HG03439 (cell line): ENCODE data around the gene SNX4.
"Not testable (repeated sequence)": the region's sequence is repeated elsewhere in the genome, so short reads cannot be mapped to it uniquely, and the experiment has no call there.

Experiments used
- ATAC-seq: cut with Tn5 transposase; IDR thresholded peaks from one replicate; pipeline ENCODE4 v1.9.1; 2021; ENCODE audit warnings: mild to moderate bottlenecking, moderate library complexity; ENCODE audit not compliant: unreplicated experiment

The SNX4 gene

DNA sequence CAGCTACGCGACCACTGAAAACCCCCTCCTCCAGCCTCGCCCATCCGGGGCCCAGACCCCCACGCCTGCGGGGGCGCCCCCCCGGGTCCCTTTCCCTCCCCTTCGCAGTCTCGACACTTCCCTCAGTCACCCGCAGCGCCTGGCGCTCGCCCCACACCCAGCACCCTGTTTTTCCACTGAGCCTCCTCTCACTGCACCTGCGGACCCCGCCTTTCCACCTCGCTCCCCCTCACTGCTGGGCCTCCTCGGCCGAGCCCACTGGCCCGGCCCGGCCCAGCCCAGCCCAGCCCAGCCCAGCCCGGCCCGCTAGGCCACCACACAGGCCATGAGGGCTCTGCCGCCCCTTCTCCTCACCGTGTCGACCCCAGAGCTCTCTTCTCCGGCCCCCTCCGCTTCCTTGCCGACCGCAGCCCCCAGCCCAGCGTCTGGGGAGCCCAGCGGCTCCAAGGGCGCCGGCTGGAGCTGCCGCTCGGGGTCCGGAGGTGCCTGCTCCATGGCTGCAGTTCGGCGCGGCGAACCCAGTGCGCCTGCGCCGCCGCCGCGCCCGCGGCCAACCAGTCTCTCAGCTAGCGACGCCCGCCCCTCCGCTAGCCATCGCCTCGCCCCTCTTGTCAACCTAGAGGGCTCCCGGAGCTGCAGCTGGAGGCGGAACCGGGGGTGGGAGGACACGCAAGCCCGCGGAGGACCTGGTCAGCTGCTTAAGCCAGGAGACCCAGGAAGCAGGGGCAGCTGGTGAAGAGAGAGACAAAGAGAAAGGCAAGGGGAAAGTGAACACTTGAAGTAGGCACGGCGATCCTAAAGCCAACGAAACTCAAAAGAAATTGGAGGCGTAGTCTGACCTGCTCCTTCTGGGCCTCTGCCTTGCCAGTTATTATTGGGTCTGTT is at the start of gene SNX4:
Gene SNX4, minus strand, starts transcription at position 525 of the 885 bp plus-strand sequence. Its CDS starts 30 bp downstream, at position 495.
- peak; percentile 76 for ATAC-seq

DNA sequence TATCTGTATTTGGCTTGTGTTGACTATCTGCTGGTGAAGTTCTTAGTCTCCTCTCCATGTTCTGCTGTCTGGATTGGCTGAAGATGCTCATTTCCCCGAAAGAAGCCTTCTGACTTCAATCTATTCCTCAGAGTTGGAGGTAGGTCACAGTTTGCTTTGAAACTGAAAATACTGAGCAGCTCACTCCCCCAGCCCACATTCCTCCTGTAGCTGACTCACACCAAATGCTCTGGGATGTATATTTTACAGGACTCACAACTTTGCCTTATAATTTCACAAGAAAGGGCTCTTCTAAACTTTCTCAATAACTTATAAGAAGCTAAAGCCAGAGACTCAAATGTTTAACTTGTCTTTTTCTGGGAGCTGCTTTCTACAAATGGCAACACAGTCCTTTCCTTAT is 36.3 kb upstream of the SNX4 start:
- ATAC-seq, result no peak

DNA sequence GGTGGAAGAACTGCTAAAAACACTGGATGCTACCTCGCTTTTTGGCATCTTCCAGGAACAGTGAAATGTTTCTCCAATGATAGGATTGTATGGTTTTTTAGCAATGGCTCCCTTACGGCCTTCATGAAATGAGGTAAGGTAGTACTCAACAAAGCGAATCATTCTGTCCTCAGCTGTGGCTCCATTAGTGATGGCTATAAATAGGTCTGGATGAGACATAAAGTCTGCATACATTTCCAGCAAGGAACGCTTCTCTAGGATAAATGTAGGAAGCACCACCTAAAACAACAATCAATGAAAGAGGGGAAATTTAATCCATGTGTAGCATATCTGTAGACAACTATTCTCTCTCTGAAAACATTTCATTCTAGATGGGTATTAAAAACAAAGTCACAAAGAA is 32.4 kb upstream of the SNX4 start:
- ATAC-seq, result no peak

DNA sequence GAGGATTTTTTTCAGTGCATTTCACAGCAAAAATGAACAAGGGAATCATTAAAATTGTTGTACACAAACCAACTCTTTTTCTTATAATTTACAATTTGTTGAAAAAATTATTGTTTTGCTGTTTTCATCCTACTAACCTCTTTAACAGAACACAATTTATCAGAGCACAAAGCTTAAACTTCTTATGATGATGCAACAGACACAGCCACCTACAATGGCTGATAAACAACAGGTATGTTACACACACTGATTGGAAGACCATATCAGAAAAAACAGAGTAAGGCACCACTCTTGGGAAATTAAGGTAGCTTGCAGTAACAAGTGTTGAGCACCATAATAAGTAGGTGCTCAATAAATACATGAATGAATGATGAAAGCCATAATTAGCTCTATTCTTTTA is 8.9 kb upstream of the SNX4 start:
- no peak for ATAC-seq

DNA sequence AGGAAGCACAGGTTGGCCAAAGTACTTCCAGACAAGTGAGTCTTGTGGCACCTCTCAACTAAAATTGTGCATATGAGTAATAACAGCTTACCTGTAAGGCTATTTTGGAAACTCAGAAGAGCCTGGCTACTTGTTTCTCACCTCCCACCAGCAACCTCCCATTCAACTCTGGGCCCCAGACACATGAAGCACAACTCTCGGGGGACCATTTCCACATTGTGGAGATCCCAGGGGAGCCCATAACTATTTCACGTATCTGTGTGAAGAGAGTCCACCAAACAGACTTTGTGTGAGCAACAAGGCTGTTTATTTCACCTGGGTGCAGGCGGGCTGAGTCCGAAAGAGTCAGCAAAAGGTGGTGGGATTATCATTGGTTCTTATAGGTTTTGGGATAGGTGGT is 5.2 kb upstream of the SNX4 start:
- no peak for ATAC-seq

DNA sequence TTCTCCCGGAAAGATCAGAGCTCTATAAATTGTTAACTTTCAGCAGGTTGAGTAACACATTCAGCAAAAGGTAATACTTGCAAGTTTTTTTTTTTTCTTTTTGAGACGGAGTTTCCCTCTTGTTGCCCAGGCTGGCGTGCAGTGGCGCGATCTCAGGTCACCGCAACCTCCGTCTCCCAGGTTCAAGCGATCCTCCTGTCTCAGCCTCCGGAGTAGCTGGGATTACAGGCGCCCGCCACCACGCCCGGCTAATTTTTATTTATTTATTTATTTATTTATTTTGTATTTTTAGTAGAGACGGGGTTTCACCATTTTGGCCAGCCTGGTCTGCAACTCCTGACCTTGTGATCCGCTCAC is 539 bp upstream of the SNX4 start:
- ATAC-seq, result not testable (repeated sequence)

DNA sequence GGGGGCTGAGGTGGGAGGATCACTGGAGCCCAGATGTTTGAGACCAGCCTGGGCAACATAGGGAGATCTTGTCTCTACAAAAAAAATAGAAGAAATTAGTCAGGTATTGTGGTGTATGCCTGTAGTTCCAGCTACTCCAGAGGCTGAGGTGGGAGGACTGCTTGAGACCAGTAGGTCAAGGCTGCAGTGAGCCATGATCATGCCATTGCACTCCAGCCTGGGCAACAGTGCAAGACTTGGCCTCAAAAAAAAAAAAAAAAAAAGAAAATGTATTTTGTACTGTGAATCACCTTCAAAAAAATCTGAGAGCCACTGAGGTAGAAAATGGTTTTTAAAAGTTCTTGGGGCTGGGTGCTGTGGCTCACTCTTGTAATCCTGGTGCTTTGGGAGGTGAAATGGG is 4.6 kb downstream of the SNX4 start:
- ATAC-seq, result no peak

DNA sequence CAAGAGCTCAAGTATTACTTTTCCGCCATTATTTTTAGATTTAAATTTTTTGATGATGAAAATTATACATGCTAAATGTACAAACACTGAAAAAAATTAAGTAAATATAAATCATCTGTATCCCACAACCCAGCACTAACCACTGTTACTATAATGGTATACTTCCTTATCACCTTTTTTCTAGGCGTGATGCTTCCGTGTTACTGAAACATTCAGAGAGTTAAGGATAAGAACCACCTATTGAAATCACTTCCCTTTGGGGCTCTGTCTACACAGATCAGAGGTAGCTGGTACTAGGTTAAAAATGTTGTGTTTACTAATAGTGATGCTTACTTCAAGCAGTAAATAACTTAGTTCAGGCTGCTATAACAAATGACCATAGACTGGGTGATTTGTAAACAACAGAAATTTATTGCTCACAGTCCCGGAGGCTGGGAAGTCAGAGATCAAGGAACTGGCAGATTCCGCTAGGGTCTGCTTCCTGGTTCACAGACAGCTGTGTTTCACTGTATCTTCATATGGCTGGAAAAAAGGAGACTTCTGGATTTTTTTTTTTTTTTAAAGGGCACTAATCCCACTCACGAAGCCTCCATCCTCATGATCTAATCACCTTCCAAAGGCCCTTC is 6.4 kb downstream of the SNX4 start:
- ATAC-seq, result no peak

DNA sequence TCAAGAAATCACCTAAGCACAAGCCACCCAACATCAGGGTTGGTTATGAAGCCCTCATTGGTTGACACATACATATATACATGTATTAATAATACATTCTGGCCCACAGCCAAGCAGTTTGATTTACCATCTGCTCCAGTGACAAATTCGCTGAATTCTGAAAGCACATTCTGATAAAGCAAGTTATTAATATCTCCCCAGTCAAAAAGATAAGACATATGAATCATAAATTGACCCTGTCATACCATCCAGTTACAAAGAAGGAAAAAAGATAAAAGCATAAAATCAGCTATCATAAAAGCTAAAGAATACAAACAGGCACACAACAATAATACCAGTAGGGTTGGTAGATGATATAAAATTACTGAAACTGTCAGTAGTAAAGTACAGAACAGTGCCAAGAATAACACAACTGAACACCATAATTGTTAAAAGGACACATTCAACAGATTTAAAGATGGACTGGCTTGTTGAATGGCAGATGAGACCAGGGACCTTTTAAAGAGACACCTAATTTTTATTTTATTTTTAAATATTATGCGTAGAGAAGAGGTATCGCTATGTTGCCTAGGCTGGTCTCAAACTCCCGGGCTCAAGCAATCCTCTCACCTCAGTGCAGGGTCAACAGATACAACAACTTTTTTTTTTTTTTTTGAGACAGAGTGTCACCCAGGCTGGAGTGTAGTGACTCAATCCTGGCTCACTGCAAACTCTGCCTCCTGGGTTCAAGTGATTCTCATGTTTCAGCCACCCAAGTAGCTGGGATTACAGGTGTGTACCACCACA is 7.7 kb downstream of the SNX4 start:
- no peak for ATAC-seq

DNA sequence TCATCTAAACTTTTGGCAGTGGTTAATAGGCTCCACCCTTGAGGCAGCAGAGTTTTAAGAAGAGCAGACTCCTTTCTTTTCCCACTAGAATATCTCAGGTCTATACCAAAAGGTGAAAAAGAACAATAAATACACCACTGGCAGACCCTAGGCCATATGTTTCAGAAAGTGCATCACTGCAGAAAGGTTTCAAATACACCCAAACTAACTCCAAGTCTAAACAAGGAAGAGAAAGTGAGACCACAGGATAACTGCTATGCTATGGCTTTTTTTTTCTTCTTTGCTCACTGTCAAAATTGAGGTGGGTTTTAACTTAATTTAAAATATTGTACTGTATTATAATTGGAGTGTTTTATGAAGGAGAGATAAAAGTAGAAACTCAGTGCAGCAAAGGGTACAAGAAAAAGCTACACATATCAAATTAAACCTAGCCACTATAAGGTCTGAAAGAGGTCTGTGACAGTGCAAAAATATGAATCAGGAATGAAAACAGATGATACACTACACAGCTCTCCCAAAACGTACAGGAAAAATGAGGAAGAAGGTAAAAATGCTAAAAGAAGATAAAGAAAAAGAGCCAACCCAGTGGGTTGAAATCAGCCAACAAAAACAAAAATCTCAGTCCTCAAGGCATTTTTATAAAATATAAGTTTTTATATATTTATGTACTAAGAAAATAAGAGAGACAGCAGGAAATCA is 8.4 kb downstream of the SNX4 start:
- no peak for ATAC-seq

DNA sequence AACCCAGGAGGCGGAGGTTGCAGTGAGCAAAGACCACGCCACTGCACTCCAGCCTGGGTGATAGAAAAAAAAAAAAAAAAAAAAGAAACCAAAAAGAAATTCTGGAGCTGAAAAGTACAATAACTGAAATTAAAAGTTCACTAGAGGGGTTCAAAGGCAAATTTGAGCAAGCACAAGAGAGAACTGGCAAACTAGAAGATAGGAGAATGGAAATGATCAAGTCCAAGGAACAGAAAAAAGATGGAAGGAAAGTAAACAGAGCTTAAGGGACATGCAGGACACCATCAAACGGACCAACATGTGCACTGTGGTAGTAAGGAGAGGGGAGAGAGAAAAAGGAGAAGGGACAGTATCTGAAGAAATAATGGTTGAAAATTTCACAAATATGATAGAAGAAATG is 12.9 kb downstream of the SNX4 start:
- ATAC-seq, result no peak

DNA sequence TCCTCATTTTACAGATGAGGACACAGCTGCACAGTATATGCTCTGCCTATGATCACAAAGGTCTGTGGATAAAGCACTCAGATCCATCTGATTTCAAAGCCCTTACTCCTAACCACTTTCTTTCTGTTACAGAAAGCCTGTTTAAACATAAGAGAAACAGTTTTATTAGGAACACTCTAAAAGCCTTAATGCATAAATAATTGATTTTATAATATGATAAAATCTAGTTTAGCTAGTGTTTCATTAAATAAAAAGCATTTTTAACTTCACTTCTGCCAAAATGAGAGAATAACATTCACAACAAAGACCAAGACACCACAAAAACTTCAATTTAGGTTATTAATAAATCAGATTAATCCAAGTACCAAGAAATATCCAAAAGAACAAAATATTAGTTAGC is 21.4 kb downstream of the SNX4 start:
- ATAC-seq, result no peak

DNA sequence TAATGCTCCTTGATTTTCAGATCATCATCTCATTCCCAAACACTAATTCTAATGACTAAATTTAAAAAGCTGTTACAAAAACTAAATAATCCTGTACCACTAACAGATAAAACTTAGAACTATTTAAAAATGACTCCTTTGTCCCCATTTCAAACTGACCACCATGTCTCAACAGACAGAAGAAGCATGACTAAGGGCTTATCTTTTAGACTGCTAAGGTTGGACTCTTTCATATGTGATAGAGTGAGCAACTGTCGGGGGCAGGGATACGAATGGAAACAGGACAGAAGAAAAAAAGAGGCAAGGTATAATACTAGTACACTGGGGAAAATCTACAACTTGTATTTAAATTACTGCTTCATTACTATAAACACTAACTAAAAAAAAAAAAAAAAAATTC is 23.3 kb downstream of the SNX4 start:
- no peak for ATAC-seq

DNA sequence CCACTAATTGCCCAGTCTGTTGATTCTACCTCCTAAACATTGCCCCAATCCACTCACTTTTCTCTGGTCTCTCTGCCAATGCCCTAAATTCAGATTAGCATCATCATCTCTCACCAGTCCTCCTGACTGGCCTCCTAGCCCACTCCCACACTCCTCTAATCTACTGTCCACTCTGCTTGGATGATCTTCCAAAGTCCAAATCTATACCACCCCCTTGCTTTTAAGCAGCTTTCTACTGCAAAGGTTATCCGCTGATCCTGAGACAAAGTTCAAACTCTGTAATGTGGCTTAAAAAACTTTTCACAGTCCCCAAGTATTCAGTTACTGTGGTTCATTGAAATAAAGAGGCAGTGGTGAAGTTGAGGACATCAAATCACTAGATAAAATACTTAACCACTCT is 37.6 kb downstream of the SNX4 start:
- ATAC-seq, result no peak

DNA sequence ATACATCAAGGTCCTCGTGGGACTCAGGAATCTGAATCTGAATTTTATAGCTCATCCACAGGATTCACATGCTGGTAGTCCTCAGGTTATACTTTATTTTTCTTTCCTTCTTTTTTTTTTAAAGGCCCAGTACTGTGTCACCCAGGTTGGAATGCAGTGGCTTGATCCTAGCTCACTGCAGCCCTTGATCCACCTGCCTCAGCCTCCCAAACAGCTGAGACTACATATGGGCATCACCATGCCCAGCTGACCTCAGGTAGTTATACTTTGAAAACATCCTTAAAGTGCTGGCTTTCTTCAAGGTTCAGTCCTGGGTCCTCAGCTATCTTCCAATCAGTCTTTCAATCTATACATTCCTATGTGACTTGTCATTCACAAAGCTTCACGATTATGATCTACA is 38.2 kb downstream of the SNX4 start:
- ATAC-seq, result no peak

DNA sequence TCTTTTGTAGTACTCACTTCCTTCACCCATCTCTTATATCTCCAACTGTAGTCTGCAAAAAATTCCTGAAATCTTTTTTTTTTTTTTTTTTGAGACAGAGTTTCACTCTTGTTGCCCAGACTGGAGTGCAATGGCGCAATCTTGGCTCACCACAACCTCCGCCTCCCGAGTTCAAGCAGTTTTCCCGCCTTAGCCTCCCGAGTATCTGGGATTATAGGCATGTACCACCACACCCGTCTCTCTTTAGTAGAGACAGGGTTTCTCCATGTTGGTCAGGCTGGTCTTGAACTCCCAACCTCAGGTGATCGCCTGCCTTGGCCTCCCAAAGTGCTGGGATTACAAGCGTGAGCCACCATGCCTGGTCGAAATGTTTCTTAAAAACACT is 38.6 kb downstream of the SNX4 start:
- ATAC-seq, result not testable (repeated sequence)

DNA sequence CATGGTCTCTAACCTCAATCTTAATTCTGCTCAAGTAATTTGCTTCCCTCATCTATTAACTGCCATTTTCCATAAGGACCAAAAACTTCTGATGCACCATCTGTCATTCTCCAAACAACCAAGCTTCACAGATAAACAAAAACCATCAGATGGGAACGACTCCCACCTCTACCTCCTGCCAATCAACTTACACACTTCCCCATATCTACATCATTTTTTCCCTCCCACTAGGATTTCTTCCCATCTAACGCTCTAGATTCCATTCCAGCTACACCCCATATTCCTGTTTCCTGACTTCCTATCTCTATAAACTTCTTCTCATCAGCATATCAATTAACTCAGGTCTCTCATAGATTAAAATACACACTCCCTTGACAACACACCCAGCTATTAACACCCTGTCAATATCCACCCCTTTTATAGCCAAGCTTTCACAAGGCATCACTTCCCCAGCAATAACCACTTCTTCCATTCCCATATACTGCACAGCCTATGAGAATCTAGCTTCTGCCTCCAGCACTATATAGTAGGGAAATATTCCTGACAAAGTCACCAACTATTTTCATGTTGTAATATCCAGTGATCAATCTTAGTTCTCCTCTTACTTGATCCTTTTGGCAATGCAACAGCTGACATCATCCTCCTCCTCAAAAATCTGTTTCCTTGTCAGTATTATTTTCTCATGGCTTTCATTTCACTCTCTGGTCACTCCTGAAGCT is 39.2 kb downstream of the SNX4 start:
- ATAC-seq, result no peak

DNA sequence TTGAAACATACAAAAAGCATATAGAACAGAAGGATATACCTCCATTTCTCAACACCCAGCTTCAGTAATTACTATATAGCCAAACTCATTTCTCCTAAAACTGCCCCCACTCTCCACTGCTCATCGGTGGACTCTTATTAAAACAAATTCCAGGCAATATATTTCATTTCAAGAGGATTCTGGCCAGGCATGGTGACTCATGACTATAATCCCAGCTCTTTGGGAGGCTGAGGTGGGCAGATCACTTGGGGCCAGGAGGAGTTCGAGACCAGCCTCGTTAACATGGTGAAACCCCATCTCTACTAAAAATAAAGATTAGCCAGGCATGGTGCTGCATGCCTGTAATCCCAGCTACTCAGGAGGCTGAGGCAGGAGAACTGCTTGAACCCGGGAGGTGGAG is 40.9 kb downstream of the SNX4 start:
- ATAC-seq, result no peak

DNA sequence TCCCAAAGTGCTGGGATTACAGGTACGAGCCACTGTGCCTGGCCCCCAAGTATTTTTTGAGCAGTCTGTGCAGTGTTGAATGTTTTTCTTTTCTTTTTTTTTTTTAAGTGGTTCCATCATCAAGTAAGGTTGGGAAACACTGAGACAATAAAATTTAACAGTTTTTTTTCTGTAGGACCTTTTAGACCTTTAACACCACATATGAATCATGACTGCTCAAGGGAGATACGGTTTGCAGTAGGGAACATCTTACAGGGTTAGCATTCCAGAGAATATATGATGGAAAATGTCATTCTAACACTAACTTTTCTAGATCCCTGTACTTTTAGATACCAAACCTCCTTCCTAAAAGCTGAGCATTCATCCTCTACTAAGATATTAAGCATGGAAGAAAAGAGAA is 41.7 kb downstream of the SNX4 start:
- ATAC-seq, result no peak

DNA sequence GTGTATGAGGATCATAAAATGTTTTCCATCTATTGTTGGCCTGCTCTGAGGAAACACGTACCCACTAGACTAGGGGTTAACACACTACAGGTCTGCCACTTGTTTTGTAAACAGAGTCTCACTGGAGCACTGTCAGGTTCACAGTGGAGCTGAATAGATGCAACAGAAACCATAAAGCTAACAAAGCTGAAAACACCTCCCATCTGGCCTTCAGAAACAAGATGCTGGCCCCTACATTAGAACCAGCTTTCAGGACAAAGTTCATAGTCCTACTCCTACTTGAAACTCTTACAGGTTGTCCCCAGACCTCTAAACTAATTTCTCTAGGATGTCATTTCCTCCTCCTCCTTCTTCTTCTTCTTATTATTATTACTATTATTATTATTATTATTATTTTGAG is 42.3 kb downstream of the SNX4 start:
- no peak for ATAC-seq

DNA sequence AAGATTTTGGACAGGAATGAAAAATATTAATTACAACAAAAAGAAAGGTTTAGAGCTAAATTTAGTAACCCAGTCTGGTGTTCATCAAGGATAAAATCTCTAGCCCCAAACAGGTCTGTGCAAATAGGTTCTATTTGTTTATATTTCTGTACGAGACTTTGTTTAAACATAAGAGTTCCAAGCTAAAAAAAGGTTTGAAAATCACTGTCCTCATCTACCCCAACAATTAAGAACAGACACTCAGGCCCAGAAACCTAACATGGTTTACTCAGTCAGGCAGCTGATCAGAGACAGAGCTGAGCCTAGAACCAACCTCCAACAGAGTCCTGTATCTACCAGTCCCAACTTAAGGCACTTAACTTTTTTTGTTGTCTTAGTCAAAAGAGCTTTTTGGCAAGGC is 49.3 kb downstream of the SNX4 start:
- ATAC-seq, result no peak
